ENCODE measurements around the gene SCG3.

The SCG3 gene

DNA sequence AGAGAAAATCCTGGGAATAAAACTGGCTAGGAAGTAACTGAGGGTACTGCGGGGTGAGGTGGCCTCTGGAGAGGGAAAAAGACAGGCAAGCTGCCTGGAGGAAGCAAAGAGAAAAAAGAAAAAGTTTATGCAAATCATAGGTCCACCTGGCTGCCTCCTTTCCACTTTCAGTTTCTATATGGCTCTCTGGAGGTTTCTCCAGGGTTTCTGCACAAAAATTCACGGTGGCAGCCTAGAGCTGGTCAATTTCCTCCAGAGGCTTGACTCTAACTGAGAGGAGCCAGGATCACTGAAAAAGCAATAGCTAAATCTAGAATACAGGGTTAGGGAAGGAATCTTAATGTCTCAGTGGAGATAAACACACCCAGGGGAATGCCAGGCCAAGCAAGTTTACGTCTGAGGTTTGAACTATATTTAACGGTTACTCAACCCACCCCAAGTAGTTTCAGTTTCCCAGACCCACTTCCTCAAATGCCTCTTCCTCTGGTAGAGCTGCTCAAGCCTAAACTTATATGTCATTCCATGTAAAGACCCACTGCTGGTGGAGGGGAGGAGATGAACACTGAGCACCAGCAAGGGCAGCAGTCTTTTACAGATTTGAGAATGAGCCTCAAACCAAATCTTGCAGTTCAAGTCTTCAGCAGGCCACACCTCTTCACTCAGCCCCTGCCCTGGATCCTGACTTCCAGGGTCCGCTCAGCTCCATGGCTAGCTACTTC, 50.4 kb downstream of the SCG3 start:
- no peak for DNase-seq

GRCh38 chr15:51732646-51733045, 51.3 kb downstream of the SCG3 start:
- DNase-seq, result no peak

DNA sequence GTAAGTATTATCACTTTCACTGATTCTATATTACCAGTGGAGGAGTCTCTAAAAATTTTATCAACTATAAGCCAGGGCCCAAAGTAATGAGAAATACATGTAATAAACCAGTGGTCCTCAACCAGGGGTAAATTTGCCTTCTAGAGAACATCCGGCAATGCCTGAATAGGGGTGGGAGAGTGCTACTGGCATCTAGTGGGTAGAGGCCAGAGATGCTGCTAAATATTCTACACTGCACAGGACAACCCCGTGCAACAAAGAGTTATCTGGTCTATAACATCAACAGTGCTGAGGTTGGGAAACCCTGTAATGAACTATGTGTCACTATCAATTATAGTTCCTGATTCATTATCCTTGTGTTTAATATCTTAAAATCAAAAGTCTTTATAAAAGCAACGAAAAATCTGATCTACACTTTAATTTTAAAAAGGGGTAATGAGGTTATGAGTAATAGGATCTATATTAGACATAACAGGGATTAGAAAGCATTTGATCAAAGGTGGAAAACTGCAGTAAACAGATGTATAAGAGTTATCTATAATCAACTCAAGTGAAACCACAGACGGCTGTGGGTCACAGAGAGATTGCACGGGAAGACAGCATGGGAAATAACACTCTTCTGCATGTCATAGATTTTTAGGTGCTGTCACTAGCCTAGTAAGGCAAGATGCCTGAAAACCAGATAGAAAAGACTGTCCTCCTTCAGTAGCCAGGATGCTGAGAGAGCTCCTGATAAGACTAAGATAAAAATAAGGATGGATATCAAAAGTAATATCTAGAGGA, 54.1 kb downstream of the SCG3 start:
- no peak for DNase-seq

- DNase-seq, result no peak
Observed at GRCh38 chr15:51736069-51736468, 54.8 kb downstream of the SCG3 start.

- DNase-seq, result peak; percentile 51 to 58
Observed at GRCh38 chr15:51736751-51737521, 55.6 kb downstream of the SCG3 start.

DNA sequence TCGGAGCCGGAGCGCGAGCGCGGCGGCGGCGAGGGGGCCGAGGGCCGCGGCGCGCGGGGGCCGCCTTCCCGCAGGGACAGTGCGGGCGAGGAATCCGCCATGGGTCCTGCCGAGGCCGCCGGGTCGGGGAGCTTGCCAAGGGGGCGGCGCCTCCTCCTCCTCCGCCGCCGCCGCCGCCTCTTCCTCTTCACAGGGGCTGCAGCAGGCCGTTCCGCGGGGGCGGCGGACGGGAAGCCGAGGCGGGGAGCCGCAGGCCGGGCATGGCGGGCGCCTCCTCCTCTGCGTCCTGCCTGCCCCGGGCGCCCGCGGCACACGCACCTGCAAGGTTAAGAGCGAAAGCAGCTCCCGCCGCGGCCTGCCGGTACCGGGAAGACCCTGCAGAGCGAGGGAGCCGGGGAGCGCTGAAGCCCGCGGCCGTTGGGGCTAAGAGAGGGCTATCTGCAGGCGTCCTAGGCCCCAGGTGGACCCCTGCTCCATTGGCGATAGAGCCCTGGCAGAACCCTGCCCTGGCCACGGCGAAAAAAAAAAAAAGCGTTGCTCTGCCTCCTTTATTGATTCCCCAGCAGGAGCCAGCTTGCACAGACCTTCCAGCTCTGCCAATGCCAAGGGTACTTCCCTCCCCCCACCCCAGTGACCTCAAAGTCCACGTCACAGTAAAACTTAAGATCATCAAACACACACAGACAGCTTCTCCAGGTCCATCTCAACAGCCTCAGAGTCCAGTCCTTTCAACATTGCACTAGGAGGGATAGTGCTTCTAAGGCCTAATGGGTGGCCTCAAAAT, 56.4 kb downstream of the SCG3 start, which contains the start of gene LYSMD2:
Gene LYSMD2 (minus strand): TSS at position 134 of the 784 bp plus-strand sequence. CDS start 33 bp downstream, at position 101.
- DNase-seq, result peak; percentile 35 to 39

DNA sequence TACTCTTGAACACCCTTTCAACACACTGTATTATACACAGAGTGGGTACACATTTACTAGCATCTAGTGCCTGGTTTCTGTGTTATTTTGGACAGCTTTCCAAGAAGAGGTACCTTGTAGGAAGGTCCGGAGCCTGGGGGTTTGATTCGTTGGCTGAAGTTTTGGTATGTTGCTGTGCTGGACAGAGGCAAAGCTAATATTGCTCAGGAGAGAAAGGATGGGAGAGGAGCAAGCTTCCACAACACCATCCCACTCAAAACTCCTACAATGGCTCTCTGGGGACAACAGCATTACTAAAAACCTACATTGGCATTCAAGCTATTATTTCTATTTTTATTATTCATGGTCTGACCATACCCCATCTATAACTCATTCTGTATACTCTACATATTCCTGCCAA, 57.2 kb downstream of the SCG3 start:
- no peak for DNase-seq

- DNase-seq, result no peak
Observed at GRCh38 chr15:51739061-51739712, 57.9 kb downstream of the SCG3 start.

GRCh38 chr15:51749307-51749706, 68.0 kb downstream of the SCG3 start:
- DNase-seq, result no peak

GRCh38 chr15:51750186-51750585, 68.9 kb downstream of the SCG3 start:
- no peak for DNase-seq

DNA sequence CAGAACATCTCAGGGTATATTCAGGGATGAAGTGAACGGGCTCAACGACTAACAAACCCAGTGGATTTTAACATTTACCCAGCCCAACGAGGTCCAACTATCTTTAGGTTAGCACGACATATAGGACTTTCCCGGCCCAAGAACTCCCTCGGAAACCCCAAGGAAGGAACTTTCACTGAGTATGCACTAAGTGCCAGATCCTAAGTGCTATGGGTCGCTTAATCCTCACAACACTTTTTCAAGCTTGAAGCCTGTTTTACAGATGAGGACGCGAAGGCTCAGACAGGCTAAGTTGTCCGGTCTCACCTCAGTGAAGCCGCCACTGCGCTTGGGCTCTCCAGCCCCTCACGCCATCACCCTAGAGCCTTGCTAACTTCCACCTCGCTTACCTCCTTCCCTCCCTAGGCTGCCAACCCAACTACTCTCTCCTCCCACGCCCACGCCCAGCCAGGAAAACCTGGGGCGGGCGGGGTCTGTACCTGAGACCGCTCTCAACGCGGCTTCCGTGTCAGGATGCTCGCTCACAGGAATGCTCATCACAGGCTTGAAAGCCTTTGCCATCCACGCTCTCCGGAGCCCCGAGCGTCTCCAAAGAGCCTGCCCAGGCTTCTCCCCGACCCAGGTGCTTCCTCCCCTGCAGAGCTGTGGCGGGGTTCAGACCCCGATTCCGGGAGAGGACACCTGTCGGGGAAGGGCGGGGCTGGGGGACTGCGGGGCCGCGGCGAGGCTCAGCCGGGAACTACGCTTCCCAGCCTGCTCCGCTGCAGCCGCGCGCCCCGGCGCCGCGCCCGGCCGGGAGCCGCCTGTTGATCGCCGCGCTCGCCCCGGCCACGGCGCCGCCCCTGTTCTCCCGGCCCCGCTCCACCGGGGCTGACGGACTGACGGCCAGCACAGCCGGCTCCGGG, 69.7 kb downstream of the SCG3 start, which contains the start of gene TMOD2:
Gene TMOD2 (plus strand): TSS at position 806 of the 905 bp plus-strand sequence. CDS start 14,845 bp downstream, outside the sequence.
- peak; percentile 18 to 46 for DNase-seq

DNA sequence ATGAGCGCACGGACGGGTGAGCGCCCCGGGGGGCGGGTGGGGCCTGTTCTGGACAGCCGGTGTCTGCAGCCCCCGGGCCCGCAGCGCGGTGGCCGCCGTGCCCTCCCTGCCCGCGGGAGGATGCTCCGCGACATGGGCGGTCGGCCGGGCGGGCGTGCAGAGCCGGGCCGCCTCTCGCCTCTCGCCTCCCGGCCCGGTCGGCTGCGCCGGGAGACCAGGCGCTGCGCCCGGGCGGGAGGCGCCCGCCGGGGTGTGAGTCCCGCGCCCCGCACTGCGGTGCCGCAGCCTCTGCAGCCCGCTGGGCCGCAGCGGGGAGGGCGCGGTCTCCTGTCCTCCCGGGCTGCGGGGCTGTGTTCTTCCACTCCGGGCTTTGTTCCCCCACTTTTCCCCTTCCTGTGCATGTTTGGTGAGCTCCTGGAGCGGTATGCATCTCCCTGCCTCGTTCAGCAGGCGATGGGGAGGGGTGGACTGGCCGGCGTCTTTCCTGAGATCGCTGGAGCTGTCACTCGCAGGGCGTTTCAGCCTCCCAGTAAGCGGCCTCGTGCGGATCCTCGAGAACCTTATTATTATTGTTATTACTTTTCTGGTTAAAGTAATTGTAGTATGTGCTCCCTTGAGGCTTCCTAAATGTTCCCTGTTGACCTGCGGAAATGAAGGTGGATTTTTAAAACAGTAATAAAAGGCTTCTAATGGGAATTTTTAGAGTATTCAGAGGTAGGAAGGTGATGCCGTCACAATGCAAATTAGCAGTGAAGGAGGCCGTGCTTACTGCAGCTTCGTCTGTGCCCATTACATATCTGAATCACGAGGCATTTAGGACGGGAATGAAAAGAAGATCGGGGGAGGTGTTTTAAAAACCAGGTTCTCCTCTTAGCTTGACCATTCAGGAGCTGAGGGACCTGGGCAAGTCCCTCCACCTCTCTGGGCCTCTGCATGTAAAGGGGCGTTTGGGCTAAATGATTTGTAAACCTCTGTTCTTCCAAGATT, 70.7 kb downstream of the SCG3 start:
- DNase-seq, result peak in 1 of 2 experiments; percentile 25

DNA sequence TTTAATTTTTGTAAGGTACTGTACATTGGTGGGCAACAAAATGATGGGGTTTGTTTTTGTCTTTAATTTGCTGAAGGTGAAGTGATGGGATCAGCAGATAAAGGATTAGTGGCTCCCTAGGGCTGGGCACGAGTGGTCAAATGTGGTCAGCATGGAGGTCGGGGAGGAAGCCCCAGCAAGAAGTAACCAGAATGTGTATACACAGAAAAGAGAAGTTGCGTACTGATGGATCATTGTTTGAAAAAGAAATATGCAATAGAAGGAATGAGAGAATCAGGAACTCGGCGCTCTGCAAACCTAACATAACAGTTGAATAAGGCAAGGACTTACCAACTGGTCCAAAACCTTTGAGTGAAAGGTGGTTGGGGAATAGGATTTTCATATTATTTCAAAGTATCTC, 71.6 kb downstream of the SCG3 start:
- no peak for DNase-seq

DNA sequence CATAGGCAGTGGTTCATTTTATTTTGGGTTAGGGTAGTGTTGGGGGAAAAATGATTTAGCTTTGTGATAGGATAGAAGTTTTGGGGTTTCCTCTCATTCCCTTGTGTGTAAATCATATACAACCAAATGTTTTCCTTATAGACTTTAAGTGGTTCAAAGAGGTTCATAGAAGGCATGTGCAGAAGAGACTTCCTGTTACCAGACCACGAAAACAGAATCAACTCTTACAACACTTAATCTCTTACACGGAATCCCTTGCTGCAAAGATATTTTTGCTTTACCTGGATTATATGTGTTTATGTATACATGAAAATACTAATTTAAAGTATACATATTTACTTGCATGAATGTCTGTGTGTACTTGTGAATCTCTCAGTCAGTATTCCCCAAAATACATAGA, 73.0 kb downstream of the SCG3 start:
- DNase-seq, result no peak

GRCh38 chr15:51755790-51756189, 74.5 kb downstream of the SCG3 start:
- no peak for DNase-seq

GRCh38 chr15:51756482-51756881, 75.2 kb downstream of the SCG3 start:
- DNase-seq, result no peak

DNA sequence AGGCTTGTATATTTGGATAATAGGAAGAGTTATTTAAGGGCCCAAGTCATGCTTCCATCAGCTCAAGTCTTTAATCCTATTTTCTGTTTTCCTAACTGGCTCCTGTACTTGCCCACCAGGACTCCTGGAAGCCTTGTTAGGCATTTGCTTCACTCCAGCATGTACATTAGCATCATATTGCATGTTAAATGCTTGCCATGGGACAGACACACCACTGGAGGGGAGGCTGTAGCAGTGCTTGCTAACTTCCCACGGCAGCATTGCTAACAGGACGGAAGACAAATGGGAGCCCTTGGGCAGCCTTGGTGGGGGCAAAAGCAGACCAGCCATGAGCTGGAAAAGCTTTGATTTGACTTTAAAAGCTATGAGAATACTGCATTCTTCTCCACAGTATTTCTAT, 76.1 kb downstream of the SCG3 start:
- DNase-seq, result no peak

- DNase-seq, result no peak
Observed at GRCh38 chr15:51758645-51759044, 77.3 kb downstream of the SCG3 start.

DNA sequence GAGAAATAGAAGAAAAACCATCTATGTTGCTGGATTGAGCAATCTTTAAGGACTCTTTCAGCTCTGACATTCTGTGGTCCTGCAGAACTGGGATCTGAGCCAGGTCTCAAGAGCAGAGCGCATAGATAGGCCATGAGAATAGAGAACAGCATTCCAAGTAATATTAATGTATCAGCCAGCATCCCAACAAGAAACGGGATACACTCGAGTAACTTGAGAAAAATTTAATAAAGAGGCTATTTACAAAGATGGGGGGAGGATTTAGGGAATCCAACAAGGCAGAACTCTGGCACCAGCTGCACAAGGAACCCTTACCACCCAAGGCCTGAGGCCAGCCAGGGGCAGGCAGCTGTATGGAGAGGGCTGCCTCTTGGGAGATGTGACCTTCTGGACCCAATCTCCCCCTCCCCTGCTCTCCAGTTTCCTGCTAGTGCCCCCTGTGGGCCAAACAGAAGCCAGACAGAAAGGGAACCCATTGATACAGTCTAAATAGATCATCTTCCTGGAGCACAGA, 78.3 kb downstream of the SCG3 start:
- peak; percentile 19 to 52 for DNase-seq
